A673 (cell line): ENCODE results near the gene MYL6B. TPM values are rescaled to one million over a fixed set of nuclear protein-coding genes. Genes with fewer than 3 reads are reported as not detected.

Source experiments
- BruUV-seq: library from RNA; stranded (reverse); fragments of 400-500 nt; replicated peaks from 2 replicates; lab custom pipeline; 2021; lab: Mats Ljungman, UMichigan
- CTCF ChIA-PET: fragments of 300-600 bp; sonication (Branson Sonifier 250); formaldehyde crosslinking; loops from one replicate; lab custom pipeline; 2022; ENCODE audit warnings: antibody characterized with exemption; lab: Charles Lee
- POLR2A ChIA-PET: fragments of 300-600 bp; sonication (Branson Sonifier 250); formaldehyde crosslinking; loops from one replicate; lab custom pipeline; 2022; ENCODE audit warnings: antibody characterized with exemption; ENCODE audit not compliant: low non-redundant PET; lab: Charles Lee
- DNase-seq: peaks from one replicate; pipeline ENCODE4 v3.0.0-alpha.2; 2015; ENCODE audit warnings: low spot score
- H3K27ac ChIP-seq: fragments of 200-600 bp; sonication (generic); 2 replicates; pipeline ENCODE4 v1.5.1; 2016; ENCODE audit warnings: mixed run types, low read depth, mild to moderate bottlenecking, mixed read lengths, antibody characterized with exemption, low read length; ENCODE audit not compliant: poor library complexity, severe bottlenecking
- H3K27me3 ChIP-seq: fragments of 200-600 bp; sonication (generic); replicated peaks from 2 replicates; pipeline ENCODE4 v1.6.1; 2017; ENCODE audit warnings: mixed run types, low read depth, mild to moderate bottlenecking, mixed read lengths, antibody characterized with exemption, low read length; ENCODE audit not compliant: insufficient read depth, poor library complexity
- H3K36me3 ChIP-seq: fragments of 200-600 bp; sonication (generic); 2 replicates; pipeline ENCODE4 v1.6.1; 2016; ENCODE audit warnings: mixed run types, mild to moderate bottlenecking, mixed read lengths, antibody characterized with exemption, low read length; ENCODE audit not compliant: insufficient read depth, poor library complexity, severe bottlenecking
- H3K4me1 ChIP-seq: fragments of 200-600 bp; sonication (generic); 2 replicates; pipeline ENCODE4 v1.6.1; 2017; ENCODE audit warnings: mixed run types, mild to moderate bottlenecking, mixed read lengths, antibody characterized with exemption, low read length; ENCODE audit not compliant: insufficient read depth, poor library complexity, severe bottlenecking
- H3K4me3 ChIP-seq: fragments of 200-600 bp; sonication (generic); 2 replicates; pipeline ENCODE4 v1.5.1; 2016; ENCODE audit warnings: low read depth, mixed run types, mild to moderate bottlenecking, mixed read lengths, low read length; ENCODE audit not compliant: poor library complexity, severe bottlenecking
- H3K9me3 ChIP-seq: fragments of 200-600 bp; sonication (generic); 2 replicates; pipeline ENCODE4 v1.6.1; 2016; ENCODE audit warnings: mixed run types, low read depth, mild to moderate bottlenecking, mixed read lengths, antibody characterized with exemption, low read length; ENCODE audit not compliant: poor library complexity, severe bottlenecking
- EZH2 ChIP-seq: fragments of 200-600 bp; sonication (generic); IDR thresholded peaks from 2 replicates; pipeline ENCODE4 v1.6.1; 2017; ENCODE audit warnings: borderline replicate concordance, low read depth, mild to moderate bottlenecking, mixed read lengths, antibody characterized with exemption, low read length; ENCODE audit not compliant: poor library complexity, severe bottlenecking
- intact Hi-C: fragments of 100-400 bp; cut with micrococcal nuclease; formaldehyde crosslinking; loops from one replicate; pipeline ENCODE4 v1.10.0; 2022; ENCODE audit not compliant: unreplicated experiment
- total RNA-seq: library from RNA; stranded (reverse); gene quantifications from 2 replicates; pipeline ENCODE4 v1.2.3, GENCODE V29; 2021
- TF ChIP-seq, protein P1 (sequence below): fragments of 300-800, 200-600 bp; sonication (generic); conservative IDR thresholded peaks from 2 replicates; pipeline ENCODE4 v1.5.1; 2017; ENCODE audit warnings: low read depth, mild to moderate bottlenecking, antibody characterized with exemption, low read length, moderate library complexity, mixed read lengths

MYL6B gene
- total RNA-seq, 1 experiment from 2014 or later, result 180 TPM

GRCh38 chr12:56158029-56158925 is 5.9 kb downstream of the MYL6B start, which contains the start of gene MYL6:
Gene MYL6 (plus strand): TSS chr12:56158359. CDS start chr12:56158402, 43 bp downstream.
- TF ChIP-seq, protein P1, sequence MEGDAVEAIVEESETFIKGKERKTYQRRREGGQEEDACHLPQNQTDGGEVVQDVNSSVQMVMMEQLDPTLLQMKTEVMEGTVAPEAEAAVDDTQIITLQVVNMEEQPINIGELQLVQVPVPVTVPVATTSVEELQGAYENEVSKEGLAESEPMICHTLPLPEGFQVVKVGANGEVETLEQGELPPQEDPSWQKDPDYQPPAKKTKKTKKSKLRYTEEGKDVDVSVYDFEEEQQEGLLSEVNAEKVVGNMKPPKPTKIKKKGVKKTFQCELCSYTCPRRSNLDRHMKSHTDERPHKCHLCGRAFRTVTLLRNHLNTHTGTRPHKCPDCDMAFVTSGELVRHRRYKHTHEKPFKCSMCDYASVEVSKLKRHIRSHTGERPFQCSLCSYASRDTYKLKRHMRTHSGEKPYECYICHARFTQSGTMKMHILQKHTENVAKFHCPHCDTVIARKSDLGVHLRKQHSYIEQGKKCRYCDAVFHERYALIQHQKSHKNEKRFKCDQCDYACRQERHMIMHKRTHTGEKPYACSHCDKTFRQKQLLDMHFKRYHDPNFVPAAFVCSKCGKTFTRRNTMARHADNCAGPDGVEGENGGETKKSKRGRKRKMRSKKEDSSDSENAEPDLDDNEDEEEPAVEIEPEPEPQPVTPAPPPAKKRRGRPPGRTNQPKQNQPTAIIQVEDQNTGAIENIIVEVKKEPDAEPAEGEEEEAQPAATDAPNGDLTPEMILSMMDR, result no peak
- TF ChIP-seq EZH2, result no peak
- Histone ChIP-seq H3K9me3 (no peaks in the 10 kb centered on the region), H3K4me3 (peak within 1 kb of the TSS; percentile 78), H3K4me1 (peaks cover 35% of the 10 kb centered on the region), H3K36me3 (peaks cover 37% of the 10 kb centered on the region), H3K27ac (peak within 1 kb of the TSS; percentile 95), H3K27me3 (no peaks in the 10 kb centered on the region)
- ChIA-PET CTCF (interaction anchor here (0.6 to 1.1 kb wide), 2 partner anchors 31 to 163 kb away, joined by 3 to 6 read pairs; partner anchors contain the start of gene SMARCC2), POLR2A (no interaction called here)
- intact Hi-C loops, result no loop called here
- peak; percentile 99 for DNase-seq
- BruUV-seq, result no TSS peak

DNA sequence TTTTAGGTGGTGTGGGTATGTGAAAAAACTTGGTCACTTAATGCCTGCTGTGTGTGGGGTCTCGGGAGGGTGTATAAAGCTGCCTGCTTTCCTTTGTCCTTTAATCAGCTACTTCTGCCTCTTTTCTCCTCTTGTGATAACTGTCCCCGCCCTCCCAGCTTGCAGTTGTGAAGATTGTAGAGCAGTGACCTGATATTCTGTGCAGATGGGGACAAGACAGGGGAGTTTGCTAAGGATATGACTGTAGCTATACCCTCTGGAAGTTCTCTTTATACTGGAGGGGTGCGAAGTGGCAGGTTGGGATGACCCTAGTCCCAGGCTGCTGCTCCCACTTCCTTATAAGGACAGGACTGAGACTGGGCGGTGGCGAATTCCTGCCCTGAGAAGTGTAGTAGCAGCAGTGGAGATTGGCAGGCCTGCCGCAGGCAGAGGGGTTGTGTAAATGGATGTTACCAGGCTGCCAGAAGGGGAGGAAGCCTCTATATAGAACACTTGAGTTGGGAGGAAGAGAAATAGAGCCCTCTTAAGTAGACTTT is 6.6 kb downstream of the MYL6B start:
- ChIA-PET CTCF (interaction anchor here (1.1 kb wide), 1 partner anchor 30 kb away, joined by 3 read pairs; the partner anchor contains the start of gene SMARCC2), POLR2A (no interaction called here)
- Histone ChIP-seq H3K27me3 (no peaks in the 10 kb centered on the region), H3K36me3 (peaks cover 44% of the 10 kb centered on the region), H3K4me3 (peak overlapping the region; percentile 78), H3K4me1 (peaks cover 30% of the 10 kb centered on the region), H3K9me3 (no peaks in the 10 kb centered on the region), H3K27ac (peak overlapping the region; percentile 95)
- TSS peak; percentile 64 for BruUV-seq
- peak; percentile 53 for DNase-seq
- TF ChIP-seq, protein P1, result no peak
- TF ChIP-seq EZH2, result no peak
- intact Hi-C loops, result no loop called here

DNA sequence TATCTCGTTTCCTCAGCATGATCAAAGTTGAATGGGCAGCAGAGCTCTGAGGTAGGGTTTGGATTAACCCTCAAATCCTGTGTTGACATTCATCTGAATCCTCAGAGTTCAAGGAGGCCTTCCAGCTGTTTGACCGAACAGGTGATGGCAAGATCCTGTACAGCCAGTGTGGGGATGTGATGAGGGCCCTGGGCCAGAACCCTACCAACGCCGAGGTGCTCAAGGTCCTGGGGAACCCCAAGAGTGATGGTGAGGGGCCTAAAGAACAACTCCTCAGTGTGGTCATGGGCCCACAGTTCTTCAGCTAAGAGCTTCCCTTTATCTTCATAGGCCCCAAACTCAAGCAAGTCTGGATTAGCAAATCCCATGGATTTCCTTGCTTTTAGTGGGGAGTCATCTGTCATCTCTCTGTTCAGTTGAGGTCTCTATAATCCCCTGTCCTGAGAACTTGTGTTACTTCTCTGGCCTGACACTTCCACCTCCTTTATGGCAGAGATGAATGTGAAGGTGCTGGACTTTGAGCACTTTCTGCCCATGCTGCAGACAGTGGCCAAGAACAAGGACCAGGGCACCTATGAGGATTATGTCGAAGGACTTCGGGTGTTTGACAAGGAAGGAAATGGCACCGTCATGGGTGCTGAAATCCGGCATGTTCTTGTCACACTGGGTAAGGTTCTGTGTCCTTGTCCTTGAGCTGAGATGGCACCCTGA is 7.2 kb downstream of the MYL6B start:
- intact Hi-C loops, result no loop called here
- Histone ChIP-seq H3K9me3 (no peaks in the 10 kb centered on the region), H3K27ac (peak overlapping the region; percentile 95), H3K27me3 (no peaks in the 10 kb centered on the region), H3K4me3 (peak overlapping the region; percentile 78), H3K4me1 (peaks cover 29% of the 10 kb centered on the region), H3K36me3 (peaks cover 50% of the 10 kb centered on the region)
- TF ChIP-seq, protein P1, result no peak
- TF ChIP-seq EZH2, result no peak
- POLR2A ChIA-PET, result no interaction called here
- CTCF ChIA-PET, result interaction anchor here (1.1 kb wide), 1 partner anchor 30 kb away, joined by 3 read pairs; the partner anchor contains the start of gene SMARCC2
- DNase-seq, result no peak
- no TSS peak for BruUV-seq
